ENCODE data around the gene MME.

Gene MME

GRCh38 chr3:155047672-155048071 lies 32.4 kb upstream of the MME start:
- H2AFZ ChIP-seq (ENCODE audit: low read depth, low read length) = 0 out of 2 replicates have a peak overlapping the region, but pooled peaks have one; percentile 10
- H3K79me2 ChIP-seq (ENCODE audit: low read length) = no peaks in the 10 kb centered on the region
- H3K4me2 ChIP-seq (ENCODE audit: low read length) = peak overlapping the region; percentile 59
- peak overlapping the region; percentile 20; the same call in 1 of the 2 replicates for H3K4me3 ChIP-seq (ENCODE audit: low read length)
- no peaks in the 10 kb centered on the region for H4K20me1 ChIP-seq (ENCODE audit: insufficient read depth, low read length)
- H3K9me3 ChIP-seq (ENCODE audit: insufficient read depth, low read length) = peaks cover 7% of the 10 kb centered on the region
- H3K27me3 ChIP-seq (ENCODE audit: low read depth, low read length) = no peaks in the 10 kb centered on the region
- H3K27ac ChIP-seq (ENCODE audit: low read length) = peak overlapping the region; percentile 41
- no peaks in the 10 kb centered on the region for H3K36me3 ChIP-seq (replicated peaks; ENCODE audit: low read depth, low read length)
- peaks cover 24% of the 10 kb centered on the region for H3K4me1 ChIP-seq (ENCODE audit: low read length)
- TF ChIP-seq CTCF (IDR thresholded peaks at IDR 0.05; ENCODE audit: low read depth, low read length) = no peak
- TF ChIP-seq EZH2phosphoT487 (IDR thresholded peaks at IDR 0.05; ENCODE audit: low read depth) = no peak
- H3K9ac ChIP-seq (ENCODE audit: low read length) = 0 out of 2 replicates have a peak overlapping the region, but pooled peaks have one; percentile 6

- no peak overlapping the region for H3K4me3 ChIP-seq (ENCODE audit: low read length)
- no peak overlapping the region for H3K4me2 ChIP-seq (ENCODE audit: low read length)
- TF ChIP-seq EZH2phosphoT487 (IDR thresholded peaks at IDR 0.05; ENCODE audit: low read depth) = no peak
Measured at GRCh38 chr3:155049959-155050358, 30.2 kb upstream of the MME start.

GRCh38 chr3:155052470-155052869 lies 27.6 kb upstream of the MME start:
- H3K4me3 ChIP-seq (ENCODE audit: low read length) = no peak overlapping the region
- no peaks in the 10 kb centered on the region for H3K36me3 ChIP-seq (replicated peaks; ENCODE audit: low read depth, low read length)
- peaks cover 7% of the 10 kb centered on the region for H3K9me3 ChIP-seq (ENCODE audit: insufficient read depth, low read length)
- no peak for TF ChIP-seq CTCF (IDR thresholded peaks at IDR 0.05; ENCODE audit: low read depth, low read length)
- TF ChIP-seq EZH2phosphoT487 (IDR thresholded peaks at IDR 0.05; ENCODE audit: low read depth) = no peak
- no peaks in the 10 kb centered on the region for H3K79me2 ChIP-seq (ENCODE audit: low read length)
- no peak overlapping the region for H2AFZ ChIP-seq (ENCODE audit: low read depth, low read length)
- peaks cover 18% of the 10 kb centered on the region for H3K4me1 ChIP-seq (ENCODE audit: low read length)
- no peak overlapping the region for H3K9ac ChIP-seq (ENCODE audit: low read length)
- H3K4me2 ChIP-seq (ENCODE audit: low read length) = no peak overlapping the region
- H3K27me3 ChIP-seq (ENCODE audit: low read depth, low read length) = no peaks in the 10 kb centered on the region
- H3K27ac ChIP-seq (ENCODE audit: low read length) = no peak overlapping the region
- no peaks in the 10 kb centered on the region for H4K20me1 ChIP-seq (ENCODE audit: insufficient read depth, low read length)

More at GRCh38 chr3:155049959-155050358, 30.2 kb upstream of the MME start:
- Histone ChIP-seq H2AFZ (ENCODE audit: low read depth, low read length) (no peak overlapping the region), H3K27me3 (ENCODE audit: low read depth, low read length) (no peaks in the 10 kb centered on the region), H3K9me3 (ENCODE audit: insufficient read depth, low read length) (peaks cover 7% of the 10 kb centered on the region), H3K4me1 (ENCODE audit: low read length) (peaks cover 24% of the 10 kb centered on the region), H4K20me1 (ENCODE audit: insufficient read depth, low read length) (no peaks in the 10 kb centered on the region), H3K9ac (ENCODE audit: low read length) (no peak overlapping the region), H3K36me3 (replicated peaks; ENCODE audit: low read depth, low read length) (no peaks in the 10 kb centered on the region), H3K79me2 (ENCODE audit: low read length) (no peaks in the 10 kb centered on the region), H3K27ac (ENCODE audit: low read length) (no peak overlapping the region)

GRCh38 chr3:155053756-155054155 lies 26.4 kb upstream of the MME start:
- H4K20me1 ChIP-seq (ENCODE audit: insufficient read depth, low read length) = no peaks in the 10 kb centered on the region
- H3K79me2 ChIP-seq (ENCODE audit: low read length) = no peaks in the 10 kb centered on the region
- no peak overlapping the region for H3K27ac ChIP-seq (ENCODE audit: low read length)
- H3K4me3 ChIP-seq (ENCODE audit: low read length) = no peak overlapping the region
- peaks cover 5% of the 10 kb centered on the region for H3K4me1 ChIP-seq (ENCODE audit: low read length)
- H3K27me3 ChIP-seq (ENCODE audit: low read depth, low read length) = no peaks in the 10 kb centered on the region
- TF ChIP-seq EZH2phosphoT487 (IDR thresholded peaks at IDR 0.05; ENCODE audit: low read depth) (no peak), CTCF (IDR thresholded peaks at IDR 0.05; ENCODE audit: low read depth, low read length) (no peak)
- no peak overlapping the region for H3K9ac ChIP-seq (ENCODE audit: low read length)
- no peak overlapping the region for H2AFZ ChIP-seq (ENCODE audit: low read depth, low read length)
- no peak overlapping the region for H3K4me2 ChIP-seq (ENCODE audit: low read length)
- H3K36me3 ChIP-seq (replicated peaks; ENCODE audit: low read depth, low read length) = no peaks in the 10 kb centered on the region
- H3K9me3 ChIP-seq (ENCODE audit: insufficient read depth, low read length) = peaks cover 7% of the 10 kb centered on the region
